BE2C (cell line): Measurements from ENCODE around the gene CCDC71.

ENCODE experiments used
- DNase-seq: peaks from one replicate; pipeline ENCODE4 v3.0.0-alpha.2; 2020
- H3K27me3 ChIP-seq: fragments of 250-450 bp; sonication (Bioruptor Pico); 2 replicates; pipeline ENCODE4 v1.5.1; 2020; ENCODE audit warnings: mild to moderate bottlenecking
- H3K36me3 ChIP-seq: fragments of 250-450 bp; sonication (Bioruptor Pico); 2 replicates; pipeline ENCODE4 v1.5.1; 2020; ENCODE audit warnings: mild to moderate bottlenecking
- H3K4me1 ChIP-seq: fragments of 250-450 bp; sonication (Bioruptor Pico); 2 replicates; pipeline ENCODE4 v1.5.1; 2020
- H3K4me3 ChIP-seq: 2 replicates; pipeline ENCODE4 v1.5.1; 2011; ENCODE audit warnings: low read depth, low read length
- H3K9me3 ChIP-seq: fragments of 250-450 bp; sonication (Bioruptor Pico); 2 replicates; pipeline ENCODE4 v1.5.1; 2020
- TF ChIP-seq, protein P1 (sequence below): IDR thresholded peaks from 2 replicates; pipeline ENCODE4 v1.5.1; 2012; ENCODE audit warnings: mild to moderate bottlenecking, low read depth, low read length

The CCDC71 gene

DNA sequence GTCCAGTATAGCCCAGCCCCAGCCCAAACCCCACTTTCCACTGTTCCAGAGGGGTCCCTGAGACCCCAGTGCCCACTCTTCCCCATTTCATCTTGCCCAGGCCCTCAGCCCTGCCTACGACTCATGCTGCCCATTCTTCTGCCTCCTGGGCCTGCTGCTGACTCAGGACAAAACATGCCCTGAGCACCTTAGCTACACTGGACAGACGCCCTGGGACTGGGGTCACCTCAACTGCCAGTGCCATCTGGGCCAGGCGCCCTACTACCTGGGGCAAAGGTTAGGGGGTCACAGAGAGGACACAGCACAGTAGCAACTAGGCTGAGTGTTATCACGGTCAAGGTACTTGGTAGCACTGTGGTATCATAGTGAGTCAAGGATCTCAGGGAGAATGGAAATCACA lies 30.6 kb downstream of the CCDC71 start:
- TF ChIP-seq, protein P1, sequence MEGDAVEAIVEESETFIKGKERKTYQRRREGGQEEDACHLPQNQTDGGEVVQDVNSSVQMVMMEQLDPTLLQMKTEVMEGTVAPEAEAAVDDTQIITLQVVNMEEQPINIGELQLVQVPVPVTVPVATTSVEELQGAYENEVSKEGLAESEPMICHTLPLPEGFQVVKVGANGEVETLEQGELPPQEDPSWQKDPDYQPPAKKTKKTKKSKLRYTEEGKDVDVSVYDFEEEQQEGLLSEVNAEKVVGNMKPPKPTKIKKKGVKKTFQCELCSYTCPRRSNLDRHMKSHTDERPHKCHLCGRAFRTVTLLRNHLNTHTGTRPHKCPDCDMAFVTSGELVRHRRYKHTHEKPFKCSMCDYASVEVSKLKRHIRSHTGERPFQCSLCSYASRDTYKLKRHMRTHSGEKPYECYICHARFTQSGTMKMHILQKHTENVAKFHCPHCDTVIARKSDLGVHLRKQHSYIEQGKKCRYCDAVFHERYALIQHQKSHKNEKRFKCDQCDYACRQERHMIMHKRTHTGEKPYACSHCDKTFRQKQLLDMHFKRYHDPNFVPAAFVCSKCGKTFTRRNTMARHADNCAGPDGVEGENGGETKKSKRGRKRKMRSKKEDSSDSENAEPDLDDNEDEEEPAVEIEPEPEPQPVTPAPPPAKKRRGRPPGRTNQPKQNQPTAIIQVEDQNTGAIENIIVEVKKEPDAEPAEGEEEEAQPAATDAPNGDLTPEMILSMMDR, result no peak
- Histone ChIP-seq H3K27me3 (no peaks in the 10 kb centered on the region), H3K4me1 (no peaks in the 10 kb centered on the region), H3K36me3 (no peaks in the 10 kb centered on the region), H3K4me3 (no peak overlapping the region), H3K9me3 (no peaks in the 10 kb centered on the region)
- no peak for DNase-seq

GRCh38 chr3:49134471-49135265 lies 31.5 kb downstream of the CCDC71 start:
- TF ChIP-seq, protein P1, result no peak
- DNase-seq, result no peak
- H3K27me3 ChIP-seq, result no peaks in the 10 kb centered on the region
- H3K9me3 ChIP-seq, result no peaks in the 10 kb centered on the region
- no peaks in the 10 kb centered on the region for H3K36me3 ChIP-seq
- no peak overlapping the region for H3K4me3 ChIP-seq
- H3K4me1 ChIP-seq, result no peaks in the 10 kb centered on the region

DNA sequence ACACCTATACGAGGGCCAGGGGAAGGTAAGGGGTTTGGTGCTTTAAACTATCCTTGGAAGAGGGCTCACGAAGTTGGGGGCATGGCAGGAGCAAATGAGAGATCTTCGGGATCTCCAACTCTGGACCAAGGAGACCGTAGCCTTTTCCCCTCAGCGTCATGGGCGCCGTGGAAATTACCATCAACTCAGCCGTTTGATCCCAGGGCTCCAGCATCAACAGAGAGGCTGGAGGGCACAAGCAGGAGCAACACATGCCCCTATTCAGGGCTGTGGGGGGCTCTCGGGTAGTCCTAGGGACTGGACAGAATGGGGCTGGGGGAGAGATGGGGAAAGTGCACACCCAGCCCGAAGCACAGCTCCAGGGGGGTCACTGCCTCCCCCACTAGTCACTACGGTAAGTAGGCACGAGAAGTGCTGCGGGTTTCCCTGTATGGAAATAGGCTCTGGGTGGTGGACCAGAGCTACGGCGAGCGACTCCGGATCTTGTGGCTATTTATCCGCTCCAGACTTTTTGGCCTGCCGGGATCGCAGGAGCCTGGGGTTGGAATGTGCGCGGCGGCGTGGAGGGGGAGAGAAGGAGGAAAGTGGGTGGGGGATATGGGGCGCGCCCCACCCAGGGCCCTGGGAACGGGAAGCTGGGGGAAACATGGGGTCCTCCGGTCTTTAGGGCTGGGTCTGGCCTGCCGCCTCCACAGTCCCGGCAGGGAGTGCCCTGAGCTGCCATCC lies 32.7 kb downstream of the CCDC71 start:
- DNase-seq, result peak; percentile 75
- Histone ChIP-seq H3K36me3 (no peaks in the 10 kb centered on the region), H3K9me3 (no peaks in the 10 kb centered on the region), H3K27me3 (no peaks in the 10 kb centered on the region), H3K4me3 (peak overlapping the region; percentile 71), H3K4me1 (no peaks in the 10 kb centered on the region)
- TF ChIP-seq, protein P1, result no peak

DNA sequence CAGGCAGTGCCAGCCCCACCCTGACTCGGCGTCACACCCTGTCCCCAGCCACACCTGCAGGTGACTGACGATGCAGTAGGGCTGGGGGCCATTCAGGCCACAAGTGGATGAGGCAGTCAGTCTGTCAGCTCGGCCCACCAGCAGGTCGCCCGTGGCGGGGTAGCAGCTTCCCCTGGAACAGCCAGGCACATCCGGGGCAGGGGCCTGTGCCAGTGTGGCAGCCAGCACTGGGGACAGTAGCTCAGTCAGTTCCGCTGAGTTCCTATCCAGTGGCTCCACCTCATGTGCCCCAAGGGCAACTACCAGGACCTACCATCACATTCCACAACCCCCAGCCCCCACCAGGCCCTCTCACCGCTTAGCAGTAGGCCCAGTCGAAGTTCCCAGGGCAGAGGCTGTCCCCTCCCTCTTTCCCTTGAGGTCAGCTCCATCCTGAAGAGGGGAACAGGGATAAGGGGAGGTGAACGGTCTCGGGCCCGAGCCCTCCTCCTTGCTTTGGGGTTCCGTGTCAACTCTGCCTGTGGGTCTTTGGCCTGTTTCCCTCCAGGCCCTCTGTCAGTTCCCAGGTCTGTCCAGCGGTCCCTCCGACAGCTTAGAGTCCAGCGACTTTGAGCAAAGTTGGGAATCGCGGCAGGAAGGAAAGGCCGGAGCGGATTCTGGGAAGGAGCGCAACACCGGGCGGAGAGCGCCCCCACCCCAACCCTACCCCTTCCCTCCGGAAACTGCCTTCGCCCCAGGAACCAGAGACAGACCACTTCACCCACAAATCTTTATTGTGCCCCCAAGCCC lies 33.5 kb downstream of the CCDC71 start, which contains the start of gene LAMB2:
LAMB2 (minus strand) TSS at position 614 of the 789 bp plus-strand sequence; CDS start at position 431, 183 bp downstream.
- H3K27me3 ChIP-seq, result no peaks in the 10 kb centered on the region
- no peaks in the 10 kb centered on the region for H3K36me3 ChIP-seq
- no peaks in the 10 kb centered on the region for H3K9me3 ChIP-seq
- no peaks in the 10 kb centered on the region for H3K4me1 ChIP-seq
- H3K4me3 ChIP-seq, result peak within 1 kb of the TSS; percentile 71
- TF ChIP-seq, protein P1, result peak; percentile 10; the same call in 1 of the 2 replicates
- DNase-seq, result peak; percentile 65

- Histone ChIP-seq H3K9me3 (no peaks in the 10 kb centered on the region), H3K27me3 (no peaks in the 10 kb centered on the region), H3K4me3 (peak overlapping the region; percentile 71), H3K4me1 (no peaks in the 10 kb centered on the region), H3K36me3 (no peaks in the 10 kb centered on the region)
- TF ChIP-seq, protein P1, result no peak
- DNase-seq, result no peak
Observed at GRCh38 chr3:49132073-49132436, 34.1 kb downstream of the CCDC71 start.
